GM11168 (cell line): ENCODE results near the gene BTF3.

ENCODE experiments used
- in situ Hi-C: fragments of 300-500 bp; cut with MboI; formaldehyde crosslinking; loops from one replicate; pipeline ENCODE4 v1.12.0; 2022; ENCODE audit warnings: low sequenced_read_pairs; ENCODE audit not compliant: unreplicated experiment

Gene BTF3

GRCh38 chr5:73519531-73520283, 21.5 kb downstream of the BTF3 start:
- in situ Hi-C loops: no loop called here

- in situ Hi-C loops: no loop called here
These were observed 24.7 kb downstream of the BTF3 start for GRCh38 chr5:73522989-73523388.

- in situ Hi-C loops: no loop called here
These were observed 25.6 kb downstream of the BTF3 start for GRCh38 chr5:73523861-73524260.

- in situ Hi-C loops: no loop called here
These were observed 27.5 kb downstream of the BTF3 start for GRCh38 chr5:73525606-73526203.

GRCh38 chr5:73528248-73528647, 30.0 kb downstream of the BTF3 start:
- in situ Hi-C loops: no loop called here

- in situ Hi-C loops: no loop called here
These were observed 30.8 kb downstream of the BTF3 start for GRCh38 chr5:73529081-73529480.

GRCh38 chr5:73531356-73531755, 33.1 kb downstream of the BTF3 start:
- in situ Hi-C loops: no loop called here

- in situ Hi-C loops: no loop called here
These were observed 34.0 kb downstream of the BTF3 start for GRCh38 chr5:73532195-73532594.

- in situ Hi-C loops: no loop called here
These were observed 35.9 kb downstream of the BTF3 start for GRCh38 chr5:73534011-73534644.

- in situ Hi-C loops: no loop called here
These were observed 36.7 kb downstream of the BTF3 start for GRCh38 chr5:73534971-73535370.

- in situ Hi-C loops: no loop called here
These were observed 41.5 kb downstream of the BTF3 start for GRCh38 chr5:73539730-73540129.

GRCh38 chr5:73540192-73540591, 42.0 kb downstream of the BTF3 start:
- in situ Hi-C loops: no loop called here

GRCh38 chr5:73542020-73542419, 43.8 kb downstream of the BTF3 start:
- in situ Hi-C loops: no loop called here

GRCh38 chr5:73544429-73545402, 46.5 kb downstream of the BTF3 start:
- in situ Hi-C loops: no loop called here

- in situ Hi-C loops: no loop called here
These were observed 47.1 kb downstream of the BTF3 start for GRCh38 chr5:73545403-73545779.

GRCh38 chr5:73550016-73550415, 51.8 kb downstream of the BTF3 start:
- in situ Hi-C loops: no loop called here

- in situ Hi-C loops: no loop called here
These were observed 54.4 kb downstream of the BTF3 start for GRCh38 chr5:73552642-73553041.
